Measurements from ENCODE around the gene SMPD3. TPM values are rescaled to one million over a fixed set of nuclear protein-coding genes. Genes with fewer than 3 reads are reported as not detected.

SMPD3 gene
- total and polyA plus RNA-seq, 2 of the 8 experiments (the other 6 are each of a cell fraction or from before 2014, with no cell fraction given), result 0.39 to 1.3 TPM

DNA sequence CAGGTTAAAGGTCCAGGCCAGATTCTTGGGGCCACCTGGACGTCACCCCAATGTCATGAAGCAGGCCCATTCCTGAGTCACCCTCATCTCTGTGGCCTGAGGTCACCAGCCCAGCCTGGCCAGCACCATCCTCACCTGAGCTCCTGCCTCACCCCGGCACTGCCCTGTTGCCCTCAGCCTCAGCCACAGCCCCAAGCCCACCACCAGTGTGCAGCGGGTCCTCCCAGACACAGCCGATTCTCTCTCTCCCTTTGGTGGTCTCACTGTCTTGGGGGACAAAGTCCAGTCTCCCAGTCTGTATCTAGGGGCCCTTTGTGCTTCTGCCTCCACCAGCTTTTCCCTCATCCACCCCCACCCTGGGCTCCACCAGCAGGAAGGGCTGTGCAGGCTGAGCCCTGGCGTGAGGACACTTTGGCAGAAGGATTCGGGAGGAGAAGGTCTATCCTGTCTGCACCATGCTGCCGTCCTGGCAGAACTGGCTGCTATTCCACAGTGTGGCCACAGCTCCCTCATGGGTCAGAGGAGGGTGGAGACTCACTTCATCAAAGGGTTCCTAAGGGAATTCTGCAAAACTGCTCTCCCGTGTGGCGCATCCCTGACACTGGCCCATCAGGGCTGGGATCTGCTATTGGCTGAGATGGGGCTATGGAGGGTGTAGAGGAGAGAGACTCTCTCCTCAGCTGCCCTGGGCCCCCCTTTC, 73.2 kb downstream of the SMPD3 start (continued):
- TF ChIP-seq NANOG (IDR thresholded peaks at IDR 0.05; ENCODE audit: insufficient read depth, low read depth, low read length, poor library complexity, severe bottlenecking) (no peak), EGR1 (IDR thresholded peaks at IDR 0.05; ENCODE audit: borderline replicate concordance, low read depth, low read length) (no peak)
